NCI-H524 (cell line): ENCODE results near the gene IL4R.
A peak's percentile ranks its signal among the peaks of the same experiment; 100 is the strongest.
"Not testable (repeated sequence)": the region's sequence is repeated elsewhere in the genome, so short reads cannot be mapped to it uniquely, and the experiment has no call there.

ENCODE experiments used
- DNase-seq, 2 experiments: peaks; one replicate each; lab custom pipeline; 2025; lab: John Stamatoyannopoulos, UW

Gene IL4R

GRCh38 chr16:27288313-27288712 lies 25.5 kb upstream of the IL4R start:
- DNase-seq = not testable (repeated sequence)

- no peak for DNase-seq
Observed at GRCh38 chr16:27289669-27290068, 24.1 kb upstream of the IL4R start.

GRCh38 chr16:27290562-27290961 lies 23.2 kb upstream of the IL4R start:
- no peak for DNase-seq

- no peak for DNase-seq
Observed at GRCh38 chr16:27291106-27291505, 22.7 kb upstream of the IL4R start.

- DNase-seq = no peak
Observed at GRCh38 chr16:27291722-27292240, 22.0 kb upstream of the IL4R start.

- DNase-seq = no peak
Observed at GRCh38 chr16:27293343-27293742, 20.4 kb upstream of the IL4R start.

- no peak for DNase-seq
Observed at GRCh38 chr16:27298132-27298531, 15.6 kb upstream of the IL4R start.

- no peak for DNase-seq
Observed at GRCh38 chr16:27301236-27301861, 12.4 kb upstream of the IL4R start.

- DNase-seq = no peak
Observed at GRCh38 chr16:27302126-27302525, 11.6 kb upstream of the IL4R start.

GRCh38 chr16:27303256-27304100 lies 10.3 kb upstream of the IL4R start:
- no peak for DNase-seq

- no peak for DNase-seq
Observed at GRCh38 chr16:27304102-27304501, 9.7 kb upstream of the IL4R start.

GRCh38 chr16:27304881-27305745 lies 8.7 kb upstream of the IL4R start:
- DNase-seq = no peak

GRCh38 chr16:27305839-27306442 lies 7.8 kb upstream of the IL4R start:
- DNase-seq = no peak

GRCh38 chr16:27308792-27309191 lies 5.0 kb upstream of the IL4R start:
- DNase-seq = no peak

GRCh38 chr16:27310576-27311447 lies 3.0 kb upstream of the IL4R start:
- no peak for DNase-seq

GRCh38 chr16:27311448-27311830 lies 2.3 kb upstream of the IL4R start:
- DNase-seq = peak; percentile 71 to 94

- DNase-seq = no peak
Observed at GRCh38 chr16:27311897-27312303, 1.9 kb upstream of the IL4R start.

- DNase-seq = no peak
Observed at GRCh38 chr16:27312580-27313421, 973 bp upstream of the IL4R start.

- DNase-seq = no peak
Observed at GRCh38 chr16:27314161-27314723, 468 bp downstream of the IL4R start.

GRCh38 chr16:27314986-27315332 lies 1.2 kb downstream of the IL4R start:
- no peak for DNase-seq
